HepG2 (cell line): ENCODE measurements around the gene KRTAP10-2.

Experiments used
- FOXK1 ChIP-seq: sonication (generic); formaldehyde crosslinking; IDR thresholded peaks from 2 replicates; pipeline ENCODE4 v1.4.0; 2020; ENCODE audit warnings: low read depth, missing genetic modification reagents, borderline replicate concordance
- HMG20A ChIP-seq: IDR thresholded peaks from 2 replicates; pipeline ENCODE4 v1.6.1; 2016; ENCODE audit warnings: borderline replicate concordance
- PPARG ChIP-seq: conservative IDR thresholded peaks from 2 replicates; pipeline ENCODE4 v1.6.1; 2016; ENCODE audit warnings: missing biosample characterization, missing genetic modification reagents

- TF ChIP-seq FOXK1: no peak
- TF ChIP-seq PPARG (CRISPR knock-in tag): no peak
- TF ChIP-seq HMG20A: no peak
These were observed 17.6 kb upstream of the KRTAP10-2 start for GRCh38 chr21:44568667-44569556.
